DOHH2 (cell line): ENCODE data around the gene SC5D.

Experiments
- H3F3A ChIP-seq: fragments of 200-600 bp; sonication (generic), shearing (Covaris generic); 2 replicates; pipeline ENCODE4 v1.6.0; 2016; ENCODE audit warnings: antibody characterized with exemption, mild to moderate bottlenecking; ENCODE audit not compliant: control insufficient read depth, insufficient read depth
- H3K27ac ChIP-seq: fragments of 200-600 bp; sonication (generic); 2 replicates; pipeline ENCODE4 v1.5.1; 2014; ENCODE audit warnings: low read depth, mild to moderate bottlenecking, low read length, moderate library complexity
- H3K27me3 ChIP-seq: fragments of 200-600 bp; sonication (generic); 2 replicates; pipeline ENCODE4 v1.6.1; 2014; ENCODE audit warnings: mild to moderate bottlenecking, low read length, mixed read lengths; ENCODE audit not compliant: control insufficient read depth
- H3K36me3 ChIP-seq: fragments of 200-600 bp; sonication (generic); 2 replicates; pipeline ENCODE4 v1.6.1; 2014; ENCODE audit warnings: mild to moderate bottlenecking, low read length, moderate library complexity, mixed read lengths; ENCODE audit not compliant: control insufficient read depth
- H3K4me1 ChIP-seq: fragments of 200-600 bp; sonication (generic); 2 replicates; pipeline ENCODE4 v1.6.1; 2014; ENCODE audit warnings: mild to moderate bottlenecking, low read length, mixed read lengths; ENCODE audit not compliant: control insufficient read depth
- H3K4me2 ChIP-seq: fragments of 200-600 bp; sonication (generic); 2 replicates; pipeline ENCODE4 v1.6.0; 2014; ENCODE audit warnings: mild to moderate bottlenecking, low read length, moderate library complexity
- H3K4me3 ChIP-seq: fragments of 200-600 bp; sonication (generic); 2 replicates; pipeline ENCODE4 v1.5.1; 2014; ENCODE audit warnings: mild to moderate bottlenecking, low read length, mixed read lengths
- H3K79me2 ChIP-seq: fragments of 200-600 bp; sonication (generic); 2 replicates; pipeline ENCODE4 v1.6.1; 2014; ENCODE audit warnings: mild to moderate bottlenecking, low read length, mixed read lengths; ENCODE audit not compliant: control insufficient read depth
- H3K9me2 ChIP-seq: fragments of 200-600 bp; sonication (generic); replicated peaks from 2 replicates; pipeline ENCODE4 v1.6.1; 2014; ENCODE audit warnings: mild to moderate bottlenecking, low read length, mixed read lengths; ENCODE audit not compliant: control insufficient read depth
- H3K9me3 ChIP-seq: fragments of 200-600 bp; sonication (generic); 2 replicates; pipeline ENCODE4 v1.6.1; 2014; ENCODE audit warnings: antibody characterized with exemption, low read length, mixed read lengths; ENCODE audit not compliant: control insufficient read depth, insufficient read depth
- H4K20me1 ChIP-seq: fragments of 200-600 bp; sonication (generic); 2 replicates; pipeline ENCODE4 v1.6.0; 2014; ENCODE audit warnings: low read depth, mild to moderate bottlenecking, antibody characterized with exemption, low read length, moderate library complexity; ENCODE audit not compliant: control insufficient read depth, insufficient read depth
- EZH2phosphoT487 ChIP-seq: fragments of 200-600 bp; sonication (generic); IDR thresholded peaks from 2 replicates; pipeline ENCODE4 v1.6.1; 2017; ENCODE audit warnings: borderline replicate concordance, mild to moderate bottlenecking, antibody characterized with exemption, low read length, moderate library complexity, mixed read lengths
- TF ChIP-seq, protein P1 (sequence below): fragments of 200-600 bp; sonication (generic); IDR thresholded peaks from one replicate; pipeline ENCODE4 v1.5.1; 2014; ENCODE audit warnings: antibody characterized with exemption, mild to moderate bottlenecking, low read depth, low read length; ENCODE audit not compliant: poor library complexity, severe bottlenecking

Gene SC5D

DNA sequence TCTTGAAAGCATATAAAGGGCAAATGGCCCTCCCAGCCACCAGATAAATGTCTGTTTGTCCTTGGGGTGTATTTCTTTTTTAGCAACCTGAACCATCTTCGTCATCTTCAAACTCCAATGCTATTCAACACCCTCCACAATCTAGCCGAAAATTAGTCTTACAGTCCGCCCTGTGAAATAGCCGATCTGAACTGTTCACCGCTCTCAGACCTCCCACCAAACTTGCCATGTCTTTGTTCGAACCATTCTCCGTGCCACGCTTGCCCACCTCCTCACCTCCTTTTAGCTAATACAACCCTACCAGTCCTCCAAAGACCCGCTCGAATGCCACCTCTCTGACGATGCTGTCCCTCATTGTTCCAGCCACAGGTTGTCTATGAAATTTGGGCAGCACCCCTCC, 46.0 kb downstream of the SC5D start:
- Histone ChIP-seq H3K9me2 (no peaks in the 10 kb centered on the region), H3K4me1 (peaks cover 78% of the 10 kb centered on the region), H3K79me2 (no peaks in the 10 kb centered on the region), H3K27ac (no peak overlapping the region), H3K9me3 (no peaks in the 10 kb centered on the region), H3K4me2 (no peak overlapping the region), H3K27me3 (no peaks in the 10 kb centered on the region), H3F3A (no peaks in the 10 kb centered on the region), H4K20me1 (no peaks in the 10 kb centered on the region), H3K36me3 (no peaks in the 10 kb centered on the region), H3K4me3 (no peak overlapping the region)
- TF ChIP-seq, protein P1, sequence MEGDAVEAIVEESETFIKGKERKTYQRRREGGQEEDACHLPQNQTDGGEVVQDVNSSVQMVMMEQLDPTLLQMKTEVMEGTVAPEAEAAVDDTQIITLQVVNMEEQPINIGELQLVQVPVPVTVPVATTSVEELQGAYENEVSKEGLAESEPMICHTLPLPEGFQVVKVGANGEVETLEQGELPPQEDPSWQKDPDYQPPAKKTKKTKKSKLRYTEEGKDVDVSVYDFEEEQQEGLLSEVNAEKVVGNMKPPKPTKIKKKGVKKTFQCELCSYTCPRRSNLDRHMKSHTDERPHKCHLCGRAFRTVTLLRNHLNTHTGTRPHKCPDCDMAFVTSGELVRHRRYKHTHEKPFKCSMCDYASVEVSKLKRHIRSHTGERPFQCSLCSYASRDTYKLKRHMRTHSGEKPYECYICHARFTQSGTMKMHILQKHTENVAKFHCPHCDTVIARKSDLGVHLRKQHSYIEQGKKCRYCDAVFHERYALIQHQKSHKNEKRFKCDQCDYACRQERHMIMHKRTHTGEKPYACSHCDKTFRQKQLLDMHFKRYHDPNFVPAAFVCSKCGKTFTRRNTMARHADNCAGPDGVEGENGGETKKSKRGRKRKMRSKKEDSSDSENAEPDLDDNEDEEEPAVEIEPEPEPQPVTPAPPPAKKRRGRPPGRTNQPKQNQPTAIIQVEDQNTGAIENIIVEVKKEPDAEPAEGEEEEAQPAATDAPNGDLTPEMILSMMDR: no peak
- TF ChIP-seq EZH2phosphoT487: no peak

DNA sequence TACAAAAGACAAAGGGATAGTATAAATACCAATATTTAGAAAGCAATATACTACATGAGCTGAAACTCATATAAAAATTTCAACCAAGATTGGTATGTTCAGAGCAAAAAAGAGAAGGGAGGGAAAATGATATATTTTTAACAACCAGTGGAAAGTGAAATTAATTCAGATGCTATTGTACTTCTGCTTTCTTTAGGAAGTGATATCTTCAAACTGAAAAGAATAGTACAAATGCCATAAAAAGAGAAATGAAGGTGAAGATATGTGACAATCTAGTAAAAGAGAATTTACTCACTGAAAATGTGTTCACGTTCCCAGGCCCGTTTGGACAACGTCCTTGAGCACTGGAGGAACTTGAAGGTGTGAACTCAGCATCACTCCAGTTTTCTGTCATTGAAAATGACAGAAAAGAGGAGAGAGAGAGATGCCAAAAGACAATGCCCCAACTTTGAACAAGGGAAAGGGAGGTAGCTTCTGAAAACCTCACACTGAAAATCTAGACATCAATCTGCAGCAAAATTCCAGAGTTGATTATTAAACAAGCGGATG, 47.5 kb downstream of the SC5D start:
- Histone ChIP-seq H3K27me3 (no peaks in the 10 kb centered on the region), H4K20me1 (no peaks in the 10 kb centered on the region), H3F3A (no peaks in the 10 kb centered on the region), H3K79me2 (no peaks in the 10 kb centered on the region), H3K4me1 (peaks cover 65% of the 10 kb centered on the region), H3K36me3 (no peaks in the 10 kb centered on the region), H3K9me2 (no peaks in the 10 kb centered on the region), H3K4me3 (peak overlapping the region; percentile 17; the same call in 1 of the 2 replicates), H3K4me2 (peak overlapping the region; percentile 60), H3K9me3 (no peaks in the 10 kb centered on the region), H3K27ac (no peak overlapping the region)
- TF ChIP-seq EZH2phosphoT487: no peak
- TF ChIP-seq, protein P1: no peak

DNA sequence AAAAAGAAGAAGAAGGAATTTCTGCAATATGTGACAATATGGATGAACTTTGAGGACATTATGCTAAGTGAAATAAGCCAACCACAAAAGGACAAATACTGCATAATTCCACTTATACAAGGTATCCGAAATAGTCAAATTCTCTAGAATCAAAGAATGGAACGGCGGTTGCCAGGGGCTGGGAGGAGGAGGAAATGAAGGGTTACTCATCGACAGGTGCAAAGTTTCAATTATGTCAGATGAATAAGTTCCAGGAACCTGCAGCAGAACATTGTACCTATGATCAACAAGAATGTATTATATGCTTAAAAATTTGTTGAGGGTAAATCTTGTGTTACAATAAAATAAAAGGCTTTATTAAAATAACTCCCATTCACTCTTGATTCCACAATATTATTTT, 49.0 kb downstream of the SC5D start:
- H3K4me1 ChIP-seq: peaks cover 50% of the 10 kb centered on the region
- no peak overlapping the region; the same call in 1 of the 2 replicates for H3K27ac ChIP-seq

More for the DNA sequence above, 49.0 kb downstream of the SC5D start:
- Histone ChIP-seq H3F3A (no peaks in the 10 kb centered on the region), H3K9me2 (no peaks in the 10 kb centered on the region), H4K20me1 (no peaks in the 10 kb centered on the region), H3K4me3 (no peak overlapping the region), H3K4me2 (peak overlapping the region; percentile 31), H3K9me3 (no peaks in the 10 kb centered on the region), H3K36me3 (no peaks in the 10 kb centered on the region), H3K27me3 (no peaks in the 10 kb centered on the region), H3K79me2 (no peaks in the 10 kb centered on the region)
- TF ChIP-seq, protein P1: no peak
- no peak for TF ChIP-seq EZH2phosphoT487
